DOHH2 (cell line): Measurements from ENCODE around the gene GGPS1.

Source experiments
- H3F3A ChIP-seq: fragments of 200-600 bp; sonication (generic), shearing (Covaris generic); 2 replicates; pipeline ENCODE4 v1.6.0; 2016; ENCODE audit warnings: antibody characterized with exemption, mild to moderate bottlenecking; ENCODE audit not compliant: control insufficient read depth, insufficient read depth
- H3K27ac ChIP-seq: fragments of 200-600 bp; sonication (generic); 2 replicates; pipeline ENCODE4 v1.5.1; 2014; ENCODE audit warnings: low read depth, mild to moderate bottlenecking, low read length, moderate library complexity
- H3K27me3 ChIP-seq: fragments of 200-600 bp; sonication (generic); 2 replicates; pipeline ENCODE4 v1.6.1; 2014; ENCODE audit warnings: mild to moderate bottlenecking, low read length, mixed read lengths; ENCODE audit not compliant: control insufficient read depth
- H3K36me3 ChIP-seq: fragments of 200-600 bp; sonication (generic); 2 replicates; pipeline ENCODE4 v1.6.1; 2014; ENCODE audit warnings: mild to moderate bottlenecking, low read length, moderate library complexity, mixed read lengths; ENCODE audit not compliant: control insufficient read depth
- H3K4me1 ChIP-seq: fragments of 200-600 bp; sonication (generic); 2 replicates; pipeline ENCODE4 v1.6.1; 2014; ENCODE audit warnings: mild to moderate bottlenecking, low read length, mixed read lengths; ENCODE audit not compliant: control insufficient read depth
- H3K4me2 ChIP-seq: fragments of 200-600 bp; sonication (generic); 2 replicates; pipeline ENCODE4 v1.6.0; 2014; ENCODE audit warnings: mild to moderate bottlenecking, low read length, moderate library complexity
- H3K4me3 ChIP-seq: fragments of 200-600 bp; sonication (generic); 2 replicates; pipeline ENCODE4 v1.5.1; 2014; ENCODE audit warnings: mild to moderate bottlenecking, low read length, mixed read lengths
- H3K79me2 ChIP-seq: fragments of 200-600 bp; sonication (generic); 2 replicates; pipeline ENCODE4 v1.6.1; 2014; ENCODE audit warnings: mild to moderate bottlenecking, low read length, mixed read lengths; ENCODE audit not compliant: control insufficient read depth
- H3K9me2 ChIP-seq: fragments of 200-600 bp; sonication (generic); replicated peaks from 2 replicates; pipeline ENCODE4 v1.6.1; 2014; ENCODE audit warnings: mild to moderate bottlenecking, low read length, mixed read lengths; ENCODE audit not compliant: control insufficient read depth
- H3K9me3 ChIP-seq: fragments of 200-600 bp; sonication (generic); 2 replicates; pipeline ENCODE4 v1.6.1; 2014; ENCODE audit warnings: antibody characterized with exemption, low read length, mixed read lengths; ENCODE audit not compliant: control insufficient read depth, insufficient read depth
- H4K20me1 ChIP-seq: fragments of 200-600 bp; sonication (generic); 2 replicates; pipeline ENCODE4 v1.6.0; 2014; ENCODE audit warnings: low read depth, mild to moderate bottlenecking, antibody characterized with exemption, low read length, moderate library complexity; ENCODE audit not compliant: control insufficient read depth, insufficient read depth
- CTCF ChIP-seq: fragments of 200-600 bp; sonication (generic); IDR thresholded peaks from one replicate; pipeline ENCODE4 v1.5.1; 2014; ENCODE audit warnings: antibody characterized with exemption, mild to moderate bottlenecking, low read depth, low read length; ENCODE audit not compliant: poor library complexity, severe bottlenecking
- EZH2phosphoT487 ChIP-seq: fragments of 200-600 bp; sonication (generic); IDR thresholded peaks from 2 replicates; pipeline ENCODE4 v1.6.1; 2017; ENCODE audit warnings: borderline replicate concordance, mild to moderate bottlenecking, antibody characterized with exemption, low read length, moderate library complexity, mixed read lengths

Gene GGPS1

GRCh38 chr1:235330918-235331285 is 2.5 kb downstream of the GGPS1 start:
- Histone ChIP-seq H3K4me3 (peak overlapping the region; percentile 90), H3K9me3 (no peaks in the 10 kb centered on the region), H3F3A (peaks cover 10% of the 10 kb centered on the region), H3K27ac (peak overlapping the region; percentile 86; the same call in 1 of the 2 replicates), H3K9me2 (no peaks in the 10 kb centered on the region), H4K20me1 (no peaks in the 10 kb centered on the region; the same call in 1 of the 2 replicates), H3K36me3 (peaks cover 46% of the 10 kb centered on the region), H3K79me2 (peaks cover 84% of the 10 kb centered on the region), H3K27me3 (no peaks in the 10 kb centered on the region), H3K4me2 (peak overlapping the region; percentile 84), H3K4me1 (peaks cover 24% of the 10 kb centered on the region)
- TF ChIP-seq CTCF (no peak), EZH2phosphoT487 (no peak)

GRCh38 chr1:235331401-235331800 is 3.0 kb downstream of the GGPS1 start:
- Histone ChIP-seq H3K36me3 (peaks cover 42% of the 10 kb centered on the region), H4K20me1 (no peaks in the 10 kb centered on the region; the same call in 1 of the 2 replicates), H3K4me3 (peak overlapping the region; percentile 90), H3K9me2 (no peaks in the 10 kb centered on the region), H3K27me3 (no peaks in the 10 kb centered on the region), H3K4me2 (peak overlapping the region; percentile 84), H3K4me1 (peaks cover 20% of the 10 kb centered on the region), H3K9me3 (no peaks in the 10 kb centered on the region), H3K27ac (no peak overlapping the region), H3F3A (peaks cover 8% of the 10 kb centered on the region), H3K79me2 (peaks cover 79% of the 10 kb centered on the region)
- no peak for TF ChIP-seq CTCF
- TF ChIP-seq EZH2phosphoT487, result no peak

GRCh38 chr1:235336903-235337302 is 8.5 kb downstream of the GGPS1 start:
- H3F3A ChIP-seq, result no peaks in the 10 kb centered on the region

More at GRCh38 chr1:235336903-235337302, 8.5 kb downstream of the GGPS1 start:
- no peak for TF ChIP-seq CTCF
- TF ChIP-seq EZH2phosphoT487, result no peak
- Histone ChIP-seq H3K79me2 (peaks cover 33% of the 10 kb centered on the region), H3K27ac (no peak overlapping the region), H3K4me3 (no peak overlapping the region), H3K36me3 (peaks cover 25% of the 10 kb centered on the region), H3K4me1 (peaks cover 2% of the 10 kb centered on the region), H3K27me3 (no peaks in the 10 kb centered on the region), H3K9me2 (no peaks in the 10 kb centered on the region), H3K9me3 (no peaks in the 10 kb centered on the region), H3K4me2 (no peak overlapping the region), H4K20me1 (no peaks in the 10 kb centered on the region)
